HG03060 (cell line): ENCODE data around the gene ESPNL.
"Not testable (repeated sequence)": the region's sequence is repeated elsewhere in the genome, so short reads cannot be mapped to it uniquely, and the experiment has no call there.

Experiments
- ATAC-seq: cut with Tn5 transposase; IDR thresholded peaks from one replicate; pipeline ENCODE4 v1.9.1; 2021; ENCODE audit warnings: low read depth, moderate number of reproducible peaks; ENCODE audit not compliant: unreplicated experiment

The ESPNL gene

DNA sequence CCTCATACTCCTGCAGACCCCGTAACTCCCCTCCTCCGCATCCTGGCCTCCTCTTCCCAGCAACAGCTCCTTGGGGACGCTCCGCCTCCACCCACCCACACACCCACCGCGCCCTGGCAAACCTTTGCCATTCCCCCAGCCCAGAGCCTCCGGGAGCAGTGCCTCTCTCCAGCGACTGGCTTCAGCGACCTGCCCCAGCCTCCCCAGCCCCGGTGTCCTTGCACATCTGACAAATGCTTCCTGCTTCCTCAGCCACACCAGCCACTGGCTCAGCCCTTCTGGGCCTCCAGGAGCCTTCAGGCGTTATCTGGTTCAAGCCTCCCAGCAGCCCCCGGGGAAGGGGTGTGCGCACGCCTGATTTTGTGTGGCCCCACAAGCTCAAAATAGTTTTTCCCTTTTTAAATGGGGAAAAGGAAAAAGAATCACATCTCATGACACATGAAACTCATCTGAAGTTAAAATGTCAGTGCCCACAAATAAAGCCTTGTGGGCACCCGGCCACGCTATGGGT lies 14.2 kb downstream of the ESPNL start:
- no peak for ATAC-seq

DNA sequence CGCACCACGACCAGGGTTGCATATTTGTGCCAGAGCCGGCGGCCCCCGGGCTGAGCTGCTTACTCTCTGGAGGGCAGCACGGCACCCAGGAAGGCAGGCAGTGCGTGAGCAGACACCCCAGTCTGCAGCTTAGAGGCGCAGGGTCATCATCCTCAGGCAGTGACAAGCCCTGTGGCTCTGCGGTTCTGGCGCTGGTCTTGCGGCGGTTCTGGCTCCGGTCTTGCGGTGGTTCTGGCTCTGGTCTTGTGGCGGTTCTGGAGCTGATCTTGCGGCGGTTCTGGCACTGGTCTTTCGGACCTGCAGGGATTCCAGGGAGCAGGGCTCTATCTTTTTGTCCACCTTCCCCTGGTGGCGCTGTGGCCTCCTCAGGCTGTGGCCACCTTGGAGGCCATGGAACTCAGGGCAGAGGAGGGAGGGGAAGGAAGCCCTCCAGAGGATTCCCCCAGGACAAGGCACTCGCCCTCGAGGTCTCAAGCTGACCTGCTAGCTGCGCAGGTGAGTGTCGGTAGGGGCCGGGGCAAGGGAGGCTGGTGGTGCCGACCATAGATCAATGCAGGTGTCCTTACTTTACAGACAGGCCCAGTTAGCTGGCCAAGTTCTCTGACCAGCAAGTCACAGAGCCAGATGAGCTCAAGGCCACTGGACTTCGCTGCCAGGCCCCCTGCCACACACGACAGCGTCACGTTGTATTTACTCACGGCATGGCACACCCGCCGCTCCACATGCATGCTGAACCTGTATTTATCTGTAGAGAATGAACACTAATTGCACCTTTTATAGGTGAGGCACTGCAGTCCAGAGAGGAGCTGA lies 14.9 kb downstream of the ESPNL start:
- no peak for ATAC-seq

DNA sequence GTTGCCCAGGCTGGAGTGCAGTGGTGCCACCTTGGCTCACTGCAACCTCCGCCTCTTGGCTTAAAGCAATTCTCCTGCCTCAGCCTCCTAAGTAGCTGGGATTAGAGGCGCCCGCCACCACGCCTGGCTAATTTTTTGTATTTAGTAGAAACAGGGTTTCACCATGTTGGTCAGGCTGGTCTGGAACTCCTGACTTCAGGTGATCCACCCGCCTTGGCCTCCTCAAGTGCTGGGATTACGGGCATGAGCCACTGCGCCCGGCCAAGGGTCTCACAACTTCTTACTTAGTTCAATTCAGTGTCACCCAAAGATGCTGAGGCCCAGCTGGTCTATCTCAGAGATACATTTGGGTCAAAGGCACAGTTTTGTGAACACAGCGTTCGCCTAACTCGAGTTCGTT lies 15.6 kb downstream of the ESPNL start:
- not testable (repeated sequence) for ATAC-seq

DNA sequence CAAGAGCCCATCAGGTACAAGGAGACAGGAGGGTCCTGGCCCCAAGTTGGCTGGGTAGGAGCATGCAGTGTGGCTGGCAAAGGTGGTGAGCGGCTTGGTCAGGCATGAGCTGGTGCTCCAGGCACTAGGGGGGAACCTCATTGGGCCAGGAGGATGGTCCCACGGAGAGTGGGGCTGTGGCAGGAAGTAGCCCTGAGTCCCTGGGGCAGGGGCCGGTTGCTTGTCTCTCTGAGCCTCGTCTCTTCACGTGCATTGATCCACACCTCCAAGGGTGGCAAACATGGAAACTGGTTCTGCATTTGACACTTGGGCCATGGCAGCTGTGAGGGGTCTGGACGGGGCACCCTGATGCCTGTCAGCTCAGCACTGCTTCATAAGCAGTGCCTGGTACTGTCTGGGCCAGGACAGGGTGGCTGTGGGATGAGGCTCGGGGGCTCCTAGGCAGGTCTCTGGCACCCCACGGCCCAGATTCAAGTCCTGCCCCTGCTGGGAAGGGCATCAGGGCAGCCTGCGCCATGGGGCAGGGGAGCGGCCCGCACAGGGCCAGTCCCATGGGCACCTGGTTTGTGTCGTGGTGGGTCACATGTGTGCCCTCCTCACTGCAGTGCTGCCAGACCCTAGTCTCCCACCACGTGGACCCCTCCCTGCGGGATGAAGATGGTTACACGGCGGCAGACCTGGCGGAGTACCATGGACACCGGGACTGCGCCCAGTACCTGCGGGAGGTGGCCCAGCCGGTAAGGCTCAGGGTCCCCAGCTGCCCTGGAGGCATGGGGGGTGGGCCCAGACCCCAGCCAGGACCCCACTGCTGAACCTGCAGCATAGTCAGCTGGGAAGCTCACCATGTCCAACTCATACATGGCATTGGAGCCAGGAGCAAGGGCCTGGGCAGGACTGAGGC lies 16.4 kb downstream of the ESPNL start:
- no peak for ATAC-seq

DNA sequence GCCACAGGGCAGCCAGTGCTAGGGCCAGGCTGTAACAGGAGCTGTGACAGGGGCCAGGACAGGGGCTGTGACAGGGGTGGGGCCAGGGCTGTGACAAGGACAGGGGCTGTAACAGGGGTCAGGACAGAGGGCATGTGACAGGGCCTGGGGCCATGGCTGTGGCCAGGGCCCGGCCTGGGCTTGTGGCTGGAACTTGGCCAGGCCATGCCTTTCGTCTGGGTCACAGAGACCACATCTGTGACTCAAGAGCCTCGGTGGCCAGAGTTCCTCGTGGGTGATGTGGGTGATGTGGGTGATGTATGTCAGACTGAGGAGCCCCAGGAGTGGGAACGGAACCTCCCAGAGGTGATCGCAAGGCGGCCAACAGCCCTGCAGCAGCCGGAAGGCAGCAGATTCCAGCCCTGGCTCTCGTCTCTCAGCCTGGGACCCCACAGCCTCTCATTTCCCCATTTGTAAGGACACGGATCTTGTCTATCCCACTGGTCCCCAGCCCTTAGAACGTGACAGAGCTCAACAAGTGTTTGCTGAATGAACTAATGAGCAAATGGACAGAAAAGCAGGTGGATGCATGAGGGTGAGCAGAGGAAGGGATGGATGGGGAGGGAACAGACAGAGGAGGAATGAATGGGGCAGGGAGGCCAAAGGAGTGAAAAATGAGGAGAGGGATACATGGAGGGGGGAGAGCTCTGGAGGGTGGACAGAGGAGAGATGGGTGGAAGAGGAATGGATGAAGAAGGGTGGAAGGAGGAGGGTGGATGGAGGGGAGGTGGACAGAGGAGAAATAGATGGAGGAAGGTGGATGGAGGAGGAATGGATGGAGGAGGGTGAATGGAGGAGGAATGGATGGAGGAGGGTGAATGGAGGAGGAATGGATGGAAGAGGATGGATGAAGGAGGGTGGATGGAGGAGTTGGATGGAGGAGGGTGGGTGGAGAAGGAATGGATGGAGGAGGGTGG lies 17.3 kb downstream of the ESPNL start:
- no peak for ATAC-seq

DNA sequence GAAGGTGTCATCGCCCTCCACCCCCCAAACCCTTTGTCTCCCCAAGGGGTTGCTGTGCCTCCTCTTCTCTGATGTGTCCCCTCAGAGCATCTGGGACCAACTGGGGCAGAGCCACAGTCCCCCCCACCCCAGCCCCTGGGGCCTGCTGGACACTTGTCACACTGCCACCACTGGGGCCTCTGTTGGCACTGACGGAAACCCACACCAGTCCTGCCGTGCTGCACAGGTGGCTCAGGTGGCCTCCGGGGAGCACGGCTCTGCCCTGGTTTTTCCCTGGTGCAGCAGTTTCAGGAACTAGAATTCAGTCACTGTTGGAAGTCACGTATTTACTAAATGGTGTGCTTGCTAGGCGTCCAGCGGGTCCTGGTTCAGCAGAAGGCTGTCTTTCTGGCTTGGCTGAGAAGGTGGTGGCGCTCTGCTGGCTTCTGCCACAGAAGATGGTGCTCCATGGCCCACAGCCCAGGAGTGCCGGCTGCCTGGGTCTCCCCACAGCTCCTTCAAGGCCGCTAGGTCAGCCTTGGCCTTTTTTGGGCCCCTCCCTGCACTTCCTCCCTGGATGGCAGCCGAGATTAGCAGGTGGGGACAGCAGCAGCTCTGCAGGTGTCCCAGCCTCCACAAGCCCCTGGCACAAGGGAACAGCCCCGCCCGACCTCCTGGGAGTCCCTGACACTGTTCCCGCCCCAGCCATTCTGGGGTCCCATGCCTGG lies 19.8 kb downstream of the ESPNL start:
- ATAC-seq = no peak

DNA sequence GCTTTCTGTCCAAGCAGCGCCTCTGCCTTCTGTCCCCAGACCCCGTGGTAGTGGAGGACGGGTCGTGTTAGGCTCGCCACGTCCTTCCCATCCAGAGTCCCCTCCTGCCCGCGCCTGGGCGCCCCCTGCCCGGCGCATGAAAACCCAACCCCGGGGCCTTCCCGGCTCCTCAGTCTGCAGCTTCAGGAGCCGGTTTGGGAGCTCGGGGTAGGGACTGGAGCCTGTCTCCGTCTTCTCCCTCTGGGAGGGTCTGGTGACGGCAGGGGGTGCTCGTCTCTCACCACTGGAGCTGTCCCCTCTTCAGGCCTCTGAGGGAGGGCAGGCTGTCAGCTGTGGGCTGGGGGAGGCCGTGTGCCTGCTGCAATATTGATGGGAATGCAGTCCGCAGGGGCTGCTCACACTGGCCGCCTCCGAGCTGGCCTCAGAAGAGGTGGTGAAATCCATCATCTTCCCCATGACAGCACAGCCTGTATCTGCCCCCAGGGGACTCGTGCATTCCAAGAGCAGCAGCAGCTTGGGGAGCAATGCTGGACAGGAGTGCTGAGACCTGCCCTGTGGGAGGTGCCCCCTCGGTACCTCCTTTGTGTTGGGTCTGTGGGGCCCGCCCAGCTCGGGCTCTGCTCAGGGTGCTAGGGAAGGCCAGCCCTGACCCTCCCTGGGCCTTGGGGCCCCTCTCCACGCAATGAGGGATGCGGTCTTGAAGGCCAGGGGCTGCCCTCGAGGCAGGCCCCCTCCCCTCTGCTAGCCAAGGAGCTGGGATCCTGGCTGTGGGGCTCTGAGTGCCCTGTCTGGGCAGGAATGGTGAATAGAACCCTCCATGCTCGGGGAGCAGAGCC lies 20.5 kb downstream of the ESPNL start:
- no peak for ATAC-seq

DNA sequence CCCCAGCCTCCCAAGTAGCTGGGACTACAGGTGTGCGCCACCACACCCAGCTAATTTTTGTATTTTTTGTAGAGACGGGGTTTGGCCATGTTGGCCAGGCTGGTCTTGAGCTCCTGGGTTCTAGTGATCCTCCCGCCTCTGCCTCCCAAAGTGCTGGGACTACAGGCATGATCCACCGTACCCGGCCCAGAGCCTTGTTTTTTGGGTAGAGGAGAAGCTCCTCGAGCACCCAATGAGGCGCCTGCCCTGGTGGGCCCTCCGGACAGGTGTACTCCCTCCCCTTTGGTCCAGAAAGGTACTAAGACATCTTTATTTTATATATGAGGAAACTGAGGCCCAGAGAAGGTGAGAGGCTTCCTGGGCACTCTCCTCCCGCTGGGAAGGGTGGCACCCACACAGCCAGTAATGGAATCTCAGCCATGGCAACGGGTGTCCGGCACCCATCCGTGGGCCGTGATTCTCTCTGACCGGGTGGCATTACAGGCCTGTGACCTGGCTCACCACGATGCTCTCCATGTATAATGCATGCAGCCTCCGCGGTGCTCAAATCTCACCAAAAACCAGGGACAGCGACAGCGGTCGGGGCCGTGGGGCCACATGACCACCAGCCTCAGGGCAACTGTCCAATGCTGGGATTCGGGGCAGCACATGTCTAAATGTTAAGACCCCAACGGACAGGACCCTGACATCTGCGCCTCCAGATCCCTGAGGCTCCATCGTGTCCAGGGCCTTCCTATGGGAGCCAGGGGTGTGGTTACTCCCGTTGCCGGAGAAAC lies 21.6 kb downstream of the ESPNL start:
- ATAC-seq = no peak

DNA sequence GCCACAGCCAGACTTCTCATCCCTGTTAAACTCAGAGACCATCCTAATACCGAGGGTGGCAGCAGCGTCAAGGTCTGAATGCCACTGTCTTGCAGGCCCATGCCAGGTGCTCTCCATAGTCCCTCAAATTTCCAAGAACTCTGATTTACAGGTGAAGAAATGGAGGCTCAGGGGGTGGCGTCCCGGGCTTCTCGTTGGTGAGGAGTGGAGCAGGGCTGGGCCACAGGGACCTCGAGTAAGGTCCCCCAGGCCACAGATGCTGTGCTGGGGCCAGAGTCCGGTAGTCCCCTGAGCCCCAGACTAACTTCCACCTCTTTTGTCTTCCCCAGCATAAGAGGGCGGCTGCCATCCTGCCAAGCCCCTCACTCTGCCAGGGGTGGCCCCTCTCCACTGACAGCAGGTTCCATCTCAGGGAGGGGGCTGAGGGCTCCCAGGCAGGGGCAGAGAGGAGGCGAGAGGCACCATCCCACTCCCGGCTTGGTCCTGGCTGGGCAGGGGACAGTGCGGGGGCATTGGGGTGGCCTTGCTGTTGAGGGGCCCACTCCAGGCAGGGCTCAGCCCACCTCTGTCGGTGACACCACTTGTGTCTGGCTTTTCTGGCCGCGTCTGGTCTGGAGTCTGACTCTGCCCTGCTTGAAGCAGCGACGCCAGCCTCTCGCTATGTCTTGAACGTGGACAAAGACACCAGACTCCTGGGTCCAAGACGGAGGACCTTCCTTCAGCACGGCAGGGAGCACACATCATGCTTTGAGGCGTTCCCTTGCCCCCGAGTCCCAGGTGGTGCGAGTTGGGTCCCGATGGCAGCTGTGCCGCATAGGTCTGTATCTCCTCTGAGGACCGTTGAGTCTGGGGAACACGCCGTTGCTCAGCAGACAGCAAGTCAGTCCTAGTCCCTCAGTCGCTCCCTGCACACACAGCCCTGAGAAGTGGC lies 22.4 kb downstream of the ESPNL start:
- ATAC-seq = no peak

DNA sequence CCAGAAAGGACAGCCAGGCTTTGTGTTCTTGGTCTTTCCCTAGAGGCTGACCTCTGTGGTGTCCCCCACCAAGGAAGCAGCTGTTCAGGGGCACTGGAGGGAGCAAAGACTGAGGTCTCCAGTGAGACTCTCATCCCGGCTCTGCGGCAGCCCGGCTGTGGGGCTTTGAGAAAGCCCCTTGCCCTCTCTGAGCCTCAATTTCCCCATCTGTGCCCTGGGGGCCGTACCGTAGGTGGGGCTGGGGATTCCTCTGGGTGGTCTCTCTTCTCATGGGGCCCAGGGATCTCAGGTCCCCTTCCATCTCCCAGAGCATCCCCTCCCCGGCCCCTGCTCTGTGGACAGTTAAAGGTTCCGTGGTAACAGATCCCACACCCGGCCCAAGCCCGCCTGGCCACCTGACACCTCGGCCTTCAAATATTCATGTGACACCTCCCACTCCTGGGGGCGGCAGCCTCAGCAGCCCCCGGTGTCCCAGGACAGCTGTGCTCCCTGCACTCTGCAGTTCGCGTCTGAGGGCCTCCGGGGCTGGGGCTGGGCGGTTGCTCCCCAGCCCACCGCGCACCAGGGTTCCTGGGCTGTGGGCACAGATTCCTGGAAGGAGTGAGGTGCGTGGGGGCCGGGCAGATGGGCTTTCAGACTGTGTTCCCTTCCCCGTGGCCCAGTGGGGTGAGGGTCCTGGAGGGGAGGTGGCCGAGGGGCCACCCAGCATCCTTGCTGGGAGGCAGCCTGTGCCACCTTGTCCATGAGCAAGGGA lies 23.3 kb downstream of the ESPNL start:
- ATAC-seq = no peak

DNA sequence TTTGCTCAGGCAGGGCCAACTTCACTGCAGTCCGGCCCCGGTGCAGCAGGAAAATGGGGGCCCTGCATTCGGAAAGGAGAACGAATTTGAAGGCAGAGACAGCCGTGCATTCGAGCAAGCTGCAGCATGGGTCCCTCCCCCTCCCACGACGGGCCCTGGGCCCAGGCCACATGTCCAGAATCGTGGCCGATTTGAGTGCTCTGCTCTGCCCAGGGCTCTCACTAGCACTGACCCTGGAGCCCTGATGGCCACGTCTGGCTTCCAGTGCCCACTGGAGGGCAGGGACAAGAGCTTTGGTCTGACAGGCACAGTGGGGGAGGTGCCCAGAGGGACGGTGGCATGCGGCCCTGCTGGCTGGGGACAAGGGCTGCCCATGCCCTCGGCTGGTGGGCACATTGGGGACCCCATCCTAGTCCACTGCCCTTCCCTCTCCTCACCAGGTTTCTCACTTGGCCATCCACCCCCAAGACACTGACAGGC lies 23.9 kb downstream of the ESPNL start:
- no peak for ATAC-seq

DNA sequence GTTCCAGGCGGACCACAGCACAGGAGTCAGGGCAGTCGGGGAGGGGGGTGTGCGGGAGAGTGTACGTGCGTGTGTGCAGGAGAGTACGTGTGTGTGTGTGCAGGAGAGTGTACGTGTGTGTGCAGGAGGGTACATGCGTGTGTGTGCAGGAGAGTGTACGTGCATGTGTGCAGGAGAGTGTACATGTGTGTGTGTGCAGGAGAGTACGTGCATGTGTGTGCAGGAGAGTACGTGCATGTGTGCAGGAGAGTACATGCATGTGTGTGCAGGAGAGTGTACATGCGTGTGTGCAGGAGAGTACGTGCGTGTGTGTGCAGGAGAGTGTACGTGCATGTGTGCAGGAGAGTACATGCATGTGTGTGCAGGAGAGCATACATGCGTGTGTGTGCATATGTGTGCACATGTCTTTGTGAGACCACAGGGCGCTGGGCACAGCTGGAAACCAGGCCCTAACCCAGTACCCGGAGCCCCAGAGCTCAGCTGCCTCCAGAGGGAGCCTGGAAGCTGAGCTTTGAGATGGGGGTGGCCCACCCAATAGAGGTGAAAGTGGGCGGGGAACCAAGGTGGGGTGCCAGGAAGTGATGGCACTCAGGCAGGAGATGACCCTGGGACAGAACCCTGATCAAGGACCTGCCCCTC lies 24.5 kb downstream of the ESPNL start:
- no peak for ATAC-seq

DNA sequence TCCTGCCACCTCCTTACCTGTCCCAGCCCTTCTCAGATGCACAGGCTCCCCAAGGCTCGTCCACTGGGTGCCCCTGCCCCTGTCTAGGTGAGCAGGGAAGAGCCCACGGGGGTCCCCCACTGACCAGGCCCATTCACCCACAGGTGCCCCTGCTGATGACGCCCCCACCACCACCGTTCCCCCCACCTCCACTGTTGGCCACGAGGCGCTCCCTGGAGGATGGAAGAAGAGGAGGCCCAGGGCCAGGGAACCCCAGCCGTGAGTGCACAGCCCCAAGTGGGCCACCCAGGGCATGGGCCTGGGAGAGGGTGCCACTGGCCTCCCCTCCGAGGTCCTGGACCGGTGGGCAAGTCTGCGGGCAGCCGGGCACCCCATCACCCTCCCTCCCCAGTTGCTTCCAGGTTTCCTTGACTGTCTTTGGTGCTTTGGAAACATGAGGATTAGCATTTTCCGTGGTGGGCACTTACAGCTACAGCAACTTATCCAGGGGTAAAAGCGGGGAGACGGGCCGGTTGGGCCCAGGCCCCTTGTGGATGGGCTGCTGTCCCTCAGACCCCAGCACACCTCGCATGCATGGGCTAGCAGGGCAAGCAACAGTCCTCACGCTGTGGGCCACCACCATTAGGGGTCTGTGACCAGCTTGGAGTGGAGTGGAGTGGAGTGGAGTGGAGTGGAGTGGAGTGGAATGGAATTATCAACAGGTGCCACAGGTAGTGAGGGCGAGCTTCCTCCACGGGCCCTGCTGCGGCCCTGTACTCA lies 25.2 kb downstream of the ESPNL start:
- no peak for ATAC-seq

DNA sequence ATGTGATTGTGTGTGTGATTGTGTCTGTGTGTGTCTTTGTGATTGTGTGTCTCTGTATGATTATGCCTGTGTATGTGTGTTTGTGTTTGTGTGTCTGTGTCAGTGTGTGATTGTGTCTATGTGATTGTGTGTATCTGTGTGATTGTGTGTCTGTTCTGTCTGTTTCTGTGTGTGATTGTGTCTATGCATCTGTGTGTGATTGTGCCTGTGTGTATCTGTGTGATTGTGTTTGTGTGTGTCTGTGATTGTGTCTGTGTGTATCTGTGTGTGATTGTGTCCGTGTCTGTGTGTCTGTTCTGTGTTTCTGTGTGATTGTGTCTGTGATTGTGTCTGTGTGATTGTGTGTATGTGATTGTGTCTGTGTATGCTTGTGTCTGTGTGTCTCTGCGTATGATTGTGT lies 26.2 kb downstream of the ESPNL start:
- no peak for ATAC-seq

DNA sequence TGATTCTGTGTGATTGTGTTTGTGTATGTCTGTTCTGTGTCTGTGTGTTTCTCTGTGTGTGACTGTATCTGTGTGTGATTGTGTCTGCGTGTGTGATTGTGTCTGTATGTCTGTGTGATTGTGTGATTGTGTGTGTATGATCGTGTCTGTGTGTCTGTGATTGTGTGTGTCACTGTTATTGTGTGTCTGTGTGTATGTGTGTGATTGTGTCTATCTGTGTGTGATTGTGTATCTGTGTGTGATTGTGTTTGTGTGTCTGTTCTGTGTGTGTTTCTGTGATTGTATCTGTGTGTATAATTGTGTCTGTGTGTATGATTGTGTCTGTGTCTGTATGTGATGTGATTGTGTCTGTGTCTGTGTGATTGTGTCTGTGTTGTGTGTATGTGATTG lies 26.6 kb downstream of the ESPNL start:
- no peak for ATAC-seq
